HUDEP-2 (cell line): ENCODE measurements around the gene SKI.
A peak's percentile ranks its signal among the peaks of the same experiment; 100 is the strongest.
"Not testable (repeated sequence)": the region's sequence is repeated elsewhere in the genome, so short reads cannot be mapped to it uniquely, and the experiment has no call there.

Experiments
- DNase-seq, 76 experiments: peaks; one replicate each; lab custom pipeline; 2025; ENCODE audit not compliant: unreplicated experiment in 76 of 76; lab: John Stamatoyannopoulos, UW

Gene SKI

GRCh38 chr1:2331200-2331544 lies 103.1 kb downstream of the SKI start:
- no peak for DNase-seq

GRCh38 chr1:2331580-2331979 lies 103.5 kb downstream of the SKI start:
- DNase-seq = not testable (repeated sequence)

- no peak for DNase-seq
Measured at GRCh38 chr1:2334366-2334765, 106.2 kb downstream of the SKI start.

- DNase-seq = no peak
Measured at GRCh38 chr1:2334883-2335534, 106.9 kb downstream of the SKI start.

GRCh38 chr1:2335721-2336455 lies 107.8 kb downstream of the SKI start:
- DNase-seq = no peak

- no peak for DNase-seq
Measured at GRCh38 chr1:2336499-2336898, 108.4 kb downstream of the SKI start.

- no peak for DNase-seq
Measured at GRCh38 chr1:2337081-2337480, 109.0 kb downstream of the SKI start.

- no peak for DNase-seq
Measured at GRCh38 chr1:2337501-2337900, 109.4 kb downstream of the SKI start.

GRCh38 chr1:2339206-2340085 lies 111.3 kb downstream of the SKI start:
- no peak for DNase-seq

- no peak for DNase-seq
Measured at GRCh38 chr1:2340086-2340917, 112.2 kb downstream of the SKI start.

- DNase-seq = no peak
Measured at GRCh38 chr1:2340918-2341254, 112.8 kb downstream of the SKI start.

GRCh38 chr1:2341706-2342383 lies 113.7 kb downstream of the SKI start:
- no peak for DNase-seq

- DNase-seq = no peak
Measured at GRCh38 chr1:2342384-2343022, 114.4 kb downstream of the SKI start.

GRCh38 chr1:2343023-2343935 lies 115.2 kb downstream of the SKI start:
- no peak for DNase-seq

- DNase-seq = no peak
Measured at GRCh38 chr1:2344121-2344681, 116.1 kb downstream of the SKI start.

GRCh38 chr1:2344744-2345296 lies 116.7 kb downstream of the SKI start:
- no peak for DNase-seq

GRCh38 chr1:2345297-2346075 lies 117.4 kb downstream of the SKI start:
- DNase-seq = peak in 75 of 76 experiments; percentile 20 to 89 (median 67)
